Kidney (tissue), 14 donors: Measurements from ENCODE around the gene DPYSL3. TPM values are rescaled to one million over a fixed set of nuclear protein-coding genes. Genes with fewer than 3 reads are reported as not detected.

Source experiments
- DNase-seq, 5 donors: peaks; one replicate each; pipeline ENCODE4 v3.0.0-alpha.2; 2013 to 2020
- FAIRE-seq: peaks from 2 replicates; lab custom pipeline; 2012; peaks lifted over from hg19 to GRCh38; lab: Jason Lieb, UNC
- H3K27ac ChIP-seq, 2 donors: one replicate each; pipeline ENCODE4 v1.7.0; 2013; ENCODE audit warnings: low read depth in 2 of 2, low read length in 2 of 2, inconsistent platforms in 1 of 2
- H3K27me3 ChIP-seq: one replicate; pipeline ENCODE4 v1.7.1; 2013; ENCODE audit warnings: low read length, inconsistent platforms; ENCODE audit not compliant: control insufficient read depth, insufficient read depth
- H3K36me3 ChIP-seq, 3 donors: one replicate each; pipeline versions ENCODE4 v1.7.0 to v1.7.1; 2013; ENCODE audit warnings: low read length in 3 of 3, control low read depth in 1 of 3, inconsistent platforms in 1 of 3; ENCODE audit not compliant: insufficient read depth in 3 of 3, control insufficient read depth in 2 of 3
- H3K4me1 ChIP-seq, 3 donors: one replicate each; pipeline versions ENCODE4 v1.7.0 to v1.7.1; 2013; ENCODE audit warnings: low read length in 3 of 3, inconsistent platforms in 1 of 3, low read depth in 1 of 3; ENCODE audit not compliant: control insufficient read depth in 2 of 3, insufficient read depth in 2 of 3
- H3K4me3 ChIP-seq, 3 donors: one replicate each; pipeline versions ENCODE4 v1.7.0 to v1.8.1; 2013; ENCODE audit warnings: low read length in 3 of 3, control low read depth in 1 of 3, inconsistent platforms in 1 of 3
- H3K9ac ChIP-seq, 3 donors: one replicate each; pipeline versions ENCODE4 v1.7.0 to v1.7.1; 2013; ENCODE audit warnings: low read length in 3 of 3, control low read depth in 1 of 3, inconsistent platforms in 1 of 3
- H3K9me3 ChIP-seq, 3 donors: one replicate each; pipeline versions ENCODE4 v1.7.0 to v1.7.1; 2013; ENCODE audit warnings: low read length in 3 of 3, control low read depth in 1 of 3, inconsistent platforms in 1 of 3; ENCODE audit not compliant: control insufficient read depth in 2 of 3, insufficient read depth in 1 of 3
- CTCF ChIP-seq: IDR thresholded peaks from 3 replicates; pipeline ENCODE4 v1.5.1; 2012; ENCODE audit warnings: mild to moderate bottlenecking, moderate library complexity, borderline replicate concordance; ENCODE audit not compliant: insufficient read depth; ENCODE audit errors: extremely low read depth
- intact Hi-C: fragments of 100-400 bp; cut with DNase I; formaldehyde crosslinking; loops from one replicate; pipeline ENCODE4 v1.11.1; 2022
- polyA plus RNA-seq: library from polyadenylated mRNA; stranded (reverse); fragments of 350-450 nt; fragmentation: Illumina TruSeq; extraction: RNeasy Lipid Tissue Mini Kit (QIAGEN cat#74804); gene quantifications from one replicate; pipeline ENCODE4 v1.2.3, GENCODE V29; 2014; ENCODE audit warnings: low read depth, low replicate concordance; ENCODE audit not compliant: insufficient read depth
- total RNA-seq: library from RNA; stranded (reverse); fragmentation: NEBNext Ultra II Directional; extraction: Animal tissue kit (Norgen Biotek cat#: 25700); gene quantifications from one replicate; pipeline ENCODE4 v1.2.1, GENCODE V29; 2021
- donor health status: control.
- donor health status: control.
- donor health status: control.
- donor health status: control.
- donor health status: control.
- donor health status: DM: yes; HTN: yes; CAD: no.
- donor health status: Normal renal cell carcinoma (clear cell type).

Gene DPYSL3
- total and polyA plus RNA-seq, 2 donors from 2014 or later, result 7.1 to 19.1 TPM

- H3K36me3 ChIP-seq, result no peaks in the 10 kb centered on the region
- peak in 1 of 5 donors; percentile 30 for DNase-seq
- H3K4me3 ChIP-seq, result no peak overlapping the region
- no peak overlapping the region for H3K27ac ChIP-seq
- H3K4me1 ChIP-seq, result peaks cover 0 to 3% (median 0%) of the 10 kb centered on the region in 3 donors
- no peak for TF ChIP-seq CTCF
- intact Hi-C loops, result no loop called here
- H3K9ac ChIP-seq, result no peak overlapping the region
- H3K27me3 ChIP-seq, result no peaks in the 10 kb centered on the region
- H3K9me3 ChIP-seq, result no peaks in the 10 kb centered on the region
- no peak for FAIRE-seq
Measured at GRCh38 chr5:147407094-147407681, 102.7 kb downstream of the DPYSL3 start.

- no peak for TF ChIP-seq CTCF
- Histone ChIP-seq H3K4me1 (peaks cover 0 to 3% (median 0%) of the 10 kb centered on the region in 3 donors), H3K27me3 (no peaks in the 10 kb centered on the region), H3K27ac (no peak overlapping the region), H3K9ac (no peak overlapping the region), H3K36me3 (no peaks in the 10 kb centered on the region), H3K4me3 (no peak overlapping the region), H3K9me3 (no peaks in the 10 kb centered on the region)
- DNase-seq (no peak), FAIRE-seq (no peak)
- intact Hi-C loops, result no loop called here
Measured at GRCh38 chr5:147406636-147407035, 103.2 kb downstream of the DPYSL3 start.

- H3K9me3 ChIP-seq, result no peaks in the 10 kb centered on the region
- no peak for FAIRE-seq
- no peak overlapping the region for H3K9ac ChIP-seq
- H3K27me3 ChIP-seq, result no peaks in the 10 kb centered on the region
- DNase-seq, result no peak
- TF ChIP-seq CTCF, result no peak
- H3K4me3 ChIP-seq, result no peak overlapping the region
- H3K27ac ChIP-seq, result peak overlapping the region in 1 of 2 donors; percentile 66
- intact Hi-C loops, result no loop called here
- H3K4me1 ChIP-seq, result peaks cover 0 to 3% (median 0%) of the 10 kb centered on the region in 3 donors
- no peaks in the 10 kb centered on the region for H3K36me3 ChIP-seq
Measured at GRCh38 chr5:147404706-147405105, 105.2 kb downstream of the DPYSL3 start.
